Astrocyte (in vitro differentiated cells and primary cell): ENCODE measurements around the gene SHC4.

Source experiments
- EZH2 ChIP-seq: IDR thresholded peaks from 2 replicates; pipeline ENCODE4 v1.6.1; 2012; ENCODE audit warnings: mild to moderate bottlenecking, low read length, inconsistent platforms; ENCODE audit not compliant: insufficient read depth
- TF ChIP-seq, protein P1 (sequence below): IDR thresholded peaks from 2 replicates; pipeline ENCODE4 v1.5.1; 2011; ENCODE audit warnings: low read depth, mild to moderate bottlenecking, inconsistent platforms, low read length, moderate library complexity; ENCODE audit not compliant: insufficient read depth

DNA sequence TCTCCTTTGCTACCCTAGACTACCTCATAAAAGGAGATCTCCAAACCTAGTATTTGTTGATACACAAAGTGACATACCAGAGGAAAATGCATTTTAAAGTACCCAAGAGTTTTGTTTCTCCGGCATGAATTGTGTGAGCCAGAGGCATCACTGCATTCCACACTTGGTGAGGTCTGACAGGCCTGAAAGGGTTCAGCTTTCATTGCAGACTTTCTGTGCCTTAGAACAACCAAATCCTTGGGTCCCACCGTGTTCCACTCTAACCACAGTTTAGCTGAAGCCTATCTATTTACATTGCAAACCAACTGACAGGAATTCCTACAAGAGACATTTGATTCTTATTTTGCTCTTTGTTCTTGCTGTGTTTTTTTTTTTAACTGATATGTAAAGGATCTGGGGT is 106.8 kb downstream of the SHC4 start:
- TF ChIP-seq, protein P1, sequence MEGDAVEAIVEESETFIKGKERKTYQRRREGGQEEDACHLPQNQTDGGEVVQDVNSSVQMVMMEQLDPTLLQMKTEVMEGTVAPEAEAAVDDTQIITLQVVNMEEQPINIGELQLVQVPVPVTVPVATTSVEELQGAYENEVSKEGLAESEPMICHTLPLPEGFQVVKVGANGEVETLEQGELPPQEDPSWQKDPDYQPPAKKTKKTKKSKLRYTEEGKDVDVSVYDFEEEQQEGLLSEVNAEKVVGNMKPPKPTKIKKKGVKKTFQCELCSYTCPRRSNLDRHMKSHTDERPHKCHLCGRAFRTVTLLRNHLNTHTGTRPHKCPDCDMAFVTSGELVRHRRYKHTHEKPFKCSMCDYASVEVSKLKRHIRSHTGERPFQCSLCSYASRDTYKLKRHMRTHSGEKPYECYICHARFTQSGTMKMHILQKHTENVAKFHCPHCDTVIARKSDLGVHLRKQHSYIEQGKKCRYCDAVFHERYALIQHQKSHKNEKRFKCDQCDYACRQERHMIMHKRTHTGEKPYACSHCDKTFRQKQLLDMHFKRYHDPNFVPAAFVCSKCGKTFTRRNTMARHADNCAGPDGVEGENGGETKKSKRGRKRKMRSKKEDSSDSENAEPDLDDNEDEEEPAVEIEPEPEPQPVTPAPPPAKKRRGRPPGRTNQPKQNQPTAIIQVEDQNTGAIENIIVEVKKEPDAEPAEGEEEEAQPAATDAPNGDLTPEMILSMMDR: no peak
- TF ChIP-seq EZH2: no peak
